GM13977 (cell line): ENCODE data around the gene GTSF1L.

Experiments used
- DNase-seq: peaks from one replicate; pipeline ENCODE4 v3.0.0; 2012; ENCODE audit warnings: low spot score
- CTCF ChIP-seq: IDR thresholded peaks from 2 replicates; pipeline ENCODE4 v1.5.1; 2012; ENCODE audit warnings: mild to moderate bottlenecking, control low read depth; ENCODE audit not compliant: insufficient read depth; ENCODE audit errors: extremely low read depth, missing control alignments
- in situ Hi-C: fragments of 300-500 bp; cut with MboI; formaldehyde crosslinking; loops from one replicate; pipeline ENCODE4 v1.12.0; 2022; ENCODE audit warnings: low sequenced_read_pairs, low pct_unique_long_range_greater_than_20kb, mixed read lengths, inconsistent platforms; ENCODE audit not compliant: unreplicated experiment

GTSF1L gene

GRCh38 chr20:43725666-43726065 lies 1.1 kb downstream of the GTSF1L start:
- in situ Hi-C loops = no loop called here
- no peak for TF ChIP-seq CTCF
- DNase-seq = no peak

GRCh38 chr20:43724383-43724782 lies 2.4 kb downstream of the GTSF1L start:
- TF ChIP-seq CTCF = no peak
- in situ Hi-C loops = no loop called here
- no peak for DNase-seq

GRCh38 chr20:43723735-43724134 lies 3.1 kb downstream of the GTSF1L start:
- in situ Hi-C loops = no loop called here
- TF ChIP-seq CTCF = no peak
- no peak for DNase-seq

GRCh38 chr20:43723186-43723585 lies 3.6 kb downstream of the GTSF1L start:
- no peak for TF ChIP-seq CTCF

GRCh38 chr20:43722153-43722505 lies 4.7 kb downstream of the GTSF1L start:
- peak; percentile 47 for DNase-seq
- no peak for TF ChIP-seq CTCF
- in situ Hi-C loops = no loop called here

More at GRCh38 chr20:43723186-43723585, 3.6 kb downstream of the GTSF1L start:
- DNase-seq = no peak
- in situ Hi-C loops = no loop called here

- in situ Hi-C loops = no loop called here
- no peak for DNase-seq
- no peak for TF ChIP-seq CTCF
Observed at GRCh38 chr20:43721429-43722152, 5.2 kb downstream of the GTSF1L start.
